ENCODE measurements around the gene ABHD15.

DNA sequence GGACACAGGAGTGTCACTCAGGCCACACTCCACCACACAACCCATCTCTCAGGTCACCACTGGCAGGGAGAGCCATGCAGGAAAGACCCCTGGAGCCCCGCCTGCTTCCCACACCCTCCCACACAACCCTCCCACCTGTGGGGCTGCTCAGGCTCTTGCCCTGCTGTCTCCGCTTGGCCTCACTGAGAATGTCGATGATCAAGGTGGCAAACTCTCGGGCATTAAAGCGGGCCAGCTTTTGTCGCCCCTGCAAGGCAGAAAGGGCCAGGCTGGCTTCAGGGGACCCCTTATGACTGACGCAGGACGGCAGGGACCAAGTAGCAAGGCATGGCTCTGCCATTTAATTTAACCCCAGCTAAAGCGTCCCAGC lies 10.1 kb upstream of the ABHD15 start:
- no peak for TF ChIP-seq POLR2A (IDR thresholded peaks at IDR 0.05)
- TF ChIP-seq, protein P1, sequence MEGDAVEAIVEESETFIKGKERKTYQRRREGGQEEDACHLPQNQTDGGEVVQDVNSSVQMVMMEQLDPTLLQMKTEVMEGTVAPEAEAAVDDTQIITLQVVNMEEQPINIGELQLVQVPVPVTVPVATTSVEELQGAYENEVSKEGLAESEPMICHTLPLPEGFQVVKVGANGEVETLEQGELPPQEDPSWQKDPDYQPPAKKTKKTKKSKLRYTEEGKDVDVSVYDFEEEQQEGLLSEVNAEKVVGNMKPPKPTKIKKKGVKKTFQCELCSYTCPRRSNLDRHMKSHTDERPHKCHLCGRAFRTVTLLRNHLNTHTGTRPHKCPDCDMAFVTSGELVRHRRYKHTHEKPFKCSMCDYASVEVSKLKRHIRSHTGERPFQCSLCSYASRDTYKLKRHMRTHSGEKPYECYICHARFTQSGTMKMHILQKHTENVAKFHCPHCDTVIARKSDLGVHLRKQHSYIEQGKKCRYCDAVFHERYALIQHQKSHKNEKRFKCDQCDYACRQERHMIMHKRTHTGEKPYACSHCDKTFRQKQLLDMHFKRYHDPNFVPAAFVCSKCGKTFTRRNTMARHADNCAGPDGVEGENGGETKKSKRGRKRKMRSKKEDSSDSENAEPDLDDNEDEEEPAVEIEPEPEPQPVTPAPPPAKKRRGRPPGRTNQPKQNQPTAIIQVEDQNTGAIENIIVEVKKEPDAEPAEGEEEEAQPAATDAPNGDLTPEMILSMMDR (IDR thresholded peaks at IDR 0.05) = no peak

Data from right lobe of liver (tissue), 4 donors.